Gastroesophageal sphincter (tissue), 3 donors: ENCODE data around the gene ANTXR2.

Source experiments
- POLR2A ChIP-seq, 2 donors: fragments of 450-650 bp; IDR thresholded peaks; one replicate each; pipeline ENCODE4 v1.6.1; 2017; ENCODE audit warnings: antibody characterized with exemption in 2 of 2, mild to moderate bottlenecking in 2 of 2, moderate library complexity in 1 of 2
- TF ChIP-seq, protein P1 (sequence below), 4 experiments: fragments of 200-600 bp in 2 of 4; fragments of 450-650 bp in 2 of 4; sonication (generic) in 1 of 4; IDR thresholded peaks; one replicate each; pipeline ENCODE4 v1.5.1; 2017 to 2019; ENCODE audit warnings: antibody characterized with exemption in 4 of 4, mild to moderate bottlenecking in 2 of 4, moderate library complexity in 2 of 4

DNA sequence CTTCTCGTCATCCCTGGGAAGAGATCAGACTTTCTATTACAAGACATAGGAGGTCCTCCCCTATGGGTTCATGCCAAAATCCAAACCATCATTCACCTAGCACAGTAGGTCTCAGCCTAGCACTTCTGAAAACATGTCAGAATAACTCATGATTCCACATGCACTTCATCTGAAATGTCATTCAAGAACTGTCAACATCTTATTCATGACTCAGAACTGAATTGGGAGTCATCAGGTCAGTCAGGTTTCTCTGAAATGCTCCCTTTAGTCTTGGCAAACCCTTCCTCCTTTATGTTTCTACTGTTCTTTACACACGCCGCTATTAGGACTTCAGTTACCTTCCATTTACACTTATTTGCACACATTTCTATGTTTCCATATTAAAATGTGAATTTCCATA, 67.2 kb downstream of the ANTXR2 start:
- TF ChIP-seq, protein P1, sequence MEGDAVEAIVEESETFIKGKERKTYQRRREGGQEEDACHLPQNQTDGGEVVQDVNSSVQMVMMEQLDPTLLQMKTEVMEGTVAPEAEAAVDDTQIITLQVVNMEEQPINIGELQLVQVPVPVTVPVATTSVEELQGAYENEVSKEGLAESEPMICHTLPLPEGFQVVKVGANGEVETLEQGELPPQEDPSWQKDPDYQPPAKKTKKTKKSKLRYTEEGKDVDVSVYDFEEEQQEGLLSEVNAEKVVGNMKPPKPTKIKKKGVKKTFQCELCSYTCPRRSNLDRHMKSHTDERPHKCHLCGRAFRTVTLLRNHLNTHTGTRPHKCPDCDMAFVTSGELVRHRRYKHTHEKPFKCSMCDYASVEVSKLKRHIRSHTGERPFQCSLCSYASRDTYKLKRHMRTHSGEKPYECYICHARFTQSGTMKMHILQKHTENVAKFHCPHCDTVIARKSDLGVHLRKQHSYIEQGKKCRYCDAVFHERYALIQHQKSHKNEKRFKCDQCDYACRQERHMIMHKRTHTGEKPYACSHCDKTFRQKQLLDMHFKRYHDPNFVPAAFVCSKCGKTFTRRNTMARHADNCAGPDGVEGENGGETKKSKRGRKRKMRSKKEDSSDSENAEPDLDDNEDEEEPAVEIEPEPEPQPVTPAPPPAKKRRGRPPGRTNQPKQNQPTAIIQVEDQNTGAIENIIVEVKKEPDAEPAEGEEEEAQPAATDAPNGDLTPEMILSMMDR (IDR thresholded peaks at IDR 0.05) = no peak
- TF ChIP-seq POLR2A (IDR thresholded peaks at IDR 0.05) = no peak
